ENCODE measurements around the gene VSIG10.

GRCh38 chr12:118148287-118148686 is 44.5 kb upstream of the VSIG10 start:
- TF ChIP-seq, protein P1, sequence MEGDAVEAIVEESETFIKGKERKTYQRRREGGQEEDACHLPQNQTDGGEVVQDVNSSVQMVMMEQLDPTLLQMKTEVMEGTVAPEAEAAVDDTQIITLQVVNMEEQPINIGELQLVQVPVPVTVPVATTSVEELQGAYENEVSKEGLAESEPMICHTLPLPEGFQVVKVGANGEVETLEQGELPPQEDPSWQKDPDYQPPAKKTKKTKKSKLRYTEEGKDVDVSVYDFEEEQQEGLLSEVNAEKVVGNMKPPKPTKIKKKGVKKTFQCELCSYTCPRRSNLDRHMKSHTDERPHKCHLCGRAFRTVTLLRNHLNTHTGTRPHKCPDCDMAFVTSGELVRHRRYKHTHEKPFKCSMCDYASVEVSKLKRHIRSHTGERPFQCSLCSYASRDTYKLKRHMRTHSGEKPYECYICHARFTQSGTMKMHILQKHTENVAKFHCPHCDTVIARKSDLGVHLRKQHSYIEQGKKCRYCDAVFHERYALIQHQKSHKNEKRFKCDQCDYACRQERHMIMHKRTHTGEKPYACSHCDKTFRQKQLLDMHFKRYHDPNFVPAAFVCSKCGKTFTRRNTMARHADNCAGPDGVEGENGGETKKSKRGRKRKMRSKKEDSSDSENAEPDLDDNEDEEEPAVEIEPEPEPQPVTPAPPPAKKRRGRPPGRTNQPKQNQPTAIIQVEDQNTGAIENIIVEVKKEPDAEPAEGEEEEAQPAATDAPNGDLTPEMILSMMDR (IDR thresholded peaks at IDR 0.05; ENCODE audit: insufficient read depth, low read length, poor library complexity, severe bottlenecking), result no peak
- no peak for TF ChIP-seq EZH2phosphoT487 (conservative IDR thresholded peaks at IDR 0.05; ENCODE audit: low read length)
